T-helper 2 cell treated with Interferon-gamma antibody and Interleukin-4, amounts not matched to agents 100 ng/mL and 5 ng/mL, for 36 hours (primary cell): Measurements from ENCODE around the gene SCUBE1. TPM values are rescaled to one million over a fixed set of nuclear protein-coding genes. Genes with fewer than 3 reads are reported as not detected.
"Not testable (repeated sequence)": the region's sequence is repeated elsewhere in the genome, so short reads cannot be mapped to it uniquely, and the experiment has no call there.

Source experiments
- intact Hi-C: fragments of 100-400 bp; cut with micrococcal nuclease; formaldehyde crosslinking; loops from one replicate; pipeline ENCODE4 v1.15.1; 2023
- total RNA-seq: library from RNA; stranded (reverse); gene quantifications from 2 replicates; pipeline ENCODE4 v1.2.3, GENCODE V29; 2022

The SCUBE1 gene
- total RNA-seq, 1 donor from 2014 or later = 0.11 TPM

DNA sequence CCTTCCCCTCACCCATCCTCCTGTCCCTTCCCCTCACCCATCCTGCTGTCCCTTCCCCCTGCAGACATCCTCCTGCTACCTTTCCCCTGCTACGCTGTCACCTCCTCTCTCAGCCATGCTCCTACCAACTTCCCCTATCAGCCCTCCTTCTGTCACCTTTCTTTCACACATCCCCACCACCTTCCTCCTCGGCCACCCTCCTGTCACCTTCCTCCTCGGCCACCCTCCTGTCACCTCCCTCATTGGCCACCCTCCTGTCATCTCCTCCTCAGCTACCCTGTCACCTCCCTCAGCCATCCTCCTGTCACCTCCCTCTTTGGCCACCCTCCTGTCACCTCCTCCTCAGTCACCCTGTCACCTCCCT lies 62.7 kb downstream of the SCUBE1 start:
- intact Hi-C loops = not testable (repeated sequence)

DNA sequence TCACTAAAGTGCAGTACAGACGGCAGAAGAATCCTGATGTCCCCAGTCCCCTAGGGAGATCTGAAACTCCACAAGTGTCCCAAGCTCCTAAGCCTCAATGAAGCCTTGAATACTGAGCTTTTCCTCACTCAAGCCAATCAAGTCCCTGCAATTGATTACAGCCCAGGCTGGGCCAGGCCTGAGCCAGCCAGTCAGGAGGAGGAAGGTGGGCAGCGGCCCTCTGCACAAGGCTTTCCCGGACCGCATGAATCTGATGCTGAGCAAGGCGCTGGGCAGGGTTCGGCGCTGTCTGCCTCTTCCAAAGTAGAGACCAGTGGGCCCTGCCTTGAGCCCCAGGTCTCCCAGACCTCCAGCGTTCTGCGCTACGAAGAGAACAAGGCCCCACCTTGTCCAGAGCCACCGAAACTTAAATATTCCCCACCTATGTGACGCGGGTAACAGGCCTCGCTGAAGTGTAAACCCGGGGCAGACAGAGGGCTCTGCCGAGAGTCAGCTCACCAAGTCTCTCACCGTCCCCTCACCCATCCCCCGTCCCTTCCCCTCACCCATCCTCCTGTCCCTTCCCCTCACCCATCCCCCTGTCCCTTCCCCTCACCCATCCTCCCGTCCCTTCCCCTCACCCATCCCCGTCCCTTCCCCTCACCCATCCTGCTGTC lies 63.2 kb downstream of the SCUBE1 start:
- intact Hi-C loops = no loop called here

DNA sequence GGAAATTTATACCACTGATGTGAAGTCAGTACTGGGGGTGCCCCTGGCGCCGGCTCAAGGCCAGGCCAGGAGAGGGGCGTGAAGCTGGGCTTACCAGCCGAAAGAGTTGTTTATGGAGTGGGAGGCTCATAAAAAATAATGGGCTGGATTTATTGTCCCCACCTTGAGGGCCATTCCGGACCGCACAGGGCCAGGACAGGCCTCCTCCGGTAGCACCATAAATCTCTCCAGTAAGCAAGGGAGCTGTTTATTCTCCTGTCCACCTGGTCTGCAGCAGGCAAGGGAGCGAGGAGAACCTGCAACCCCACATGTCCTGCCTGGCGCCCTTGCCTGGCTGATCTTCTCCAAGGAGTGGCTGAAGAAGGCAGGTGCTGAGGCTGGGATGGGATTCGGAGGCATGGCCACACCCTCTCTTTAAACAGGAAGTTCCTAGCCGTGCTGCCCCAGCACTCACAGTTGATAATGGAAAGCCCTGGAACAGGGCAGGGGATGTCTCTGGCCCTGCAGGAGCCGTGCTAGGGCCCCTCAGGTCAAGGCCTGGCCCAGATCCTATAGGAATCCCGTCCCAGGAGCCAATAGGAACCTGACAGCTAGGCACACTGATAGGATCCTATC lies 65.1 kb downstream of the SCUBE1 start:
- intact Hi-C loops = no loop called here

DNA sequence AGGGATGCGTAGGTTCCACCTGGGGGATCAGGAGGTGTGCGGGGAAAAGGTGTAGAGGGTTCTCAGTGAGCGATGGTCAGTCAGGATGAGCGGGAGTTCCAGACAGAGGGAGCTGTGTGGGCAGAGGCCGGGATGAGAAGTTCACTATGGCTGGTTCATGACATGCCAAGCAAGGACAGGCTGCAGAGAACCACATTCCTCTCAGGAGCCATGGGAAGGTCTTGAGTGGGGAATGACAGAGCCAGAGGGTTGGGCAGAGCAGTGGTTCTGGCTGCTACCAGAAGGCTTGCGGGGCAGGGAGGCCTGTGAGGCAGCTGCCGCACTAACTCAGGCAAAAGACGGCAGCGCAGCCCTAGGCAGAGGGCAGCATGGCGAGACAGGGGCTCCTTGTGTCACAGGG lies 66.1 kb downstream of the SCUBE1 start:
- intact Hi-C loops = no loop called here

DNA sequence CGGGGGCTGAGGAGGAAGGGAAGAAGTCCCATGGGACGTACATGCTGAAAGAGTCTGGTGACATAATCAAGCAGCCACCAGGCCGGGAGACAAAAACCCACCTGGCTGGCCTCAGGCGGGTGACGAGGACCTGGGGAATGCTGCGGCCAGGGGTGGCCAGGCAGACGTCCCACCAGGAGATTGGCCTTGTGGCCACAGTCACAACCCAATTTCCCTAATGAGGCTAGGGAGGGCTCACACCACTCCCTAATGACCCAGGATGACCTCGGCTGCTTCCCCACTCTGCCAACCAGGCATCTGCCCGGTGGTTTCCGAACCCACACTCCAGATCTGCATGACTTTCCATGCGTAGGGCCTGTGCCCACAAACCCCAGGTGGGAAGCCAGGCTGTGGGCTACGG lies 66.9 kb downstream of the SCUBE1 start:
- intact Hi-C loops = no loop called here

DNA sequence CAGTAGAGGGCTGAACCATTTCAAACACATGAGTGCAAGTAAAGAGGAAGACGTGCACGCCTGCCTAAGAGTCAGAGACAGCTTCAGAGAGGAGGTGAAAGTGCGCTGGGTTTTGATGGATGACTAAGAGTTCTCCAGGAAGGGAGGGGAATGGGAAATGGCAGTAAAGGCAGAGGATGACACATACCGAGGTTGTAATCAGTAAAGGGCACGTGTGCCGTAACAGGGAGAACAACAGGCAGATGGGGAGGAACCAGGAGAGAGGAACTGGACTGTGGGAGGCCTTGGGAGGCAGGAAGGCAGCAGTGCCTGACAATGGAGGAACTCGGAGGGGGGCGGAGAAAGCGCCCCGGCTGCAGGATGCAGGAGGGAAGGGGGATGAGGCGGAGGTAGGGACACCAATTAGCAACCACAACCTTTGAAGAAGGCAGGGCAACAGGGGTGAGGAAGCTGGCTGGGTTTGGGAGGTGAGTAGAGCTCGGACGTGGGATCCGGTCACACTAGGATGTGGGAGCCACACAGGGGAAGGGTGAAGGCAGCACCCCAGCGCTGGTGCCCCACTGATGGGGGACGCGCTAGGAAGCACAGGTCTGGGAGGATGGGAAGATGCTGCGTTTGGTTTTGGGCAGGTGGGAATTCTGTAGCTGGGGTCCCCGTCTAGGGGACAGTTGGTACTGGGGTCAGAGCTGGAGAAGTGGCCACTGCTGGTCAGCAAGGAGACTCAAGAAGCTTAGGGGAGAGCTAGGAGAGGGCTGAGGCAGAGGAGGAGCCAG lies 67.4 kb downstream of the SCUBE1 start:
- intact Hi-C loops = no loop called here

DNA sequence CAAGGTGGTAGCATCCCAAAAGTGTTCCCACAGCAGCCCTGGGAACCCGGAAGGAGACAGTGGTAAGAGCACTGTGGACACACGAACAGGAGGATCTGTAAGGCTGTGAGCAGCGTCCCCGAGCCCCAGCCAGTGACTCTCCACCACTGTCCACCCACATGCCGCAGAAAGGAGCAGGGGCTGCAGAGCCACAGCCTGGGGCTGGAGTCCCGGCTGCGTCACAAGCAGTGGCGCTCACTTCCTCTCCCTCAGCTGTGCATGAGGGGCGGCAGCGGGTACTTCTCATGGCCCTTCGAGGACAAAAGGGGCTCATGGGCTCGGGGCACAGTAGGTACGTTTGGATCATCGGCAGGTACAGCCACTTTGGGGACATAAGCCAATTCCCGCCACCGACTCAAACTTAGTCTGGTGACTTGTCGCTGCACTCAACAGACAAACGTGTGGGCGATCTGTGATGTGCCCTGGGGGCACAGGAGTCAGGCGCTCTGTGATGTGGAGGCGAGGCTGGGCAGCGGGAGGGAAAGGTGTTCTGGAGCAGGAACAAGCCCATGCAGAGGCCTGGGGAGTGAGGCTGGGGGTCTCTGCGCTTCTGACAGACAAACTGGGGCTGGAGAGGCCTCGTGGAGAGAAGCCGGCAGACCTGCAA lies 68.5 kb downstream of the SCUBE1 start:
- intact Hi-C loops = loop anchor here (1.0 kb wide), 2 partner anchors 72 to 111 kb away; no protein-coding TSS in a partner anchor

DNA sequence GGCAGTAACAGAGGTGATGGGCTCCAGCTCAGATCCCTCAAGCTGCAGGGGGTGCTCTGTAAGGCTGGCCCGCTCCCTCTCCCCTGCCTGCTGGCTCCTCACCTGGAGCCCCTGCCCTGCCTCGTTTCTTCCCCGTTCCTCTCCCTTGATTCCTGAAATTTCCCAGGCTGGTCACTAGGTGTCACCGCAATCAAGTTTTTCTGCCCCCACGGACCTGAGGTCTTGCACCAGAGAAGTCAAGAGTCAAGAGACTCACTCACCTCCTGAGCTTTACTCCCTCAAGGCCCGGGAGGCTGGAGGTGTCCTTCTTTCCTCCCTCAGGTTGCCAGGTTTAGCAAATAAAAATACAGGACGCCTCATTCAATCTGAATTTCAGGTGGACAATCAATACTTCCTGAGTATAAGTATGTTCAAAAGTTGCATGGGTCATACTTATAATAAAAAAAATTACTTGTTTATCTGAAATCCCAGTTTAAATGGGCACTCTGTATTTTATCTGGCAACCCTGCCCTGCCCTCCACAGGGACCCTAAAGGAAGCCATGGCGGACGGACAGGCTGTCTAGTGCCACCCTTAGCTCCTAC lies 69.2 kb downstream of the SCUBE1 start:
- intact Hi-C loops = loop anchor here (1.0 kb wide), 2 partner anchors 72 to 111 kb away; no protein-coding TSS in a partner anchor

DNA sequence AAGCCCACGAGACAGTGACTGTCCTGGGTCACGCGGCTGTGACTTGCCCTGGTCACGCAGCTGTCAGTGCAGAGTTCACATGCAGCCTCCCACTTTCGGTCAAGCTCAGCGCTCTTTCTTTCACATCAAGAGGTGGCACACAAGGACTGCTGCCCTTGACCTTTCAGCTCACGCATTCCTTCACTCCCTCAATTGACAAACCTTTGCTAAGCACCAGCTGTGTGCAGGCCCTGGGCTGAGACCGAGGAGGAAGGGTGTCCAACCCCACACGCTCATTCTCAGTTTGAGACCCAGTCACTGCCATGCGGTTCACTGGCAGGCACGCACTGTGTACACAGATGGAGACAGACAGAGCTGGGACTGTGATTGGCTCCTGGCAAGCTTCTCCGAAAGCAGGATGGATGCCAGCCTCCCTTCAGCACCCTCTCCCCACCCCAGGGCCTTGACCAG lies 70.3 kb downstream of the SCUBE1 start:
- intact Hi-C loops = no loop called here

DNA sequence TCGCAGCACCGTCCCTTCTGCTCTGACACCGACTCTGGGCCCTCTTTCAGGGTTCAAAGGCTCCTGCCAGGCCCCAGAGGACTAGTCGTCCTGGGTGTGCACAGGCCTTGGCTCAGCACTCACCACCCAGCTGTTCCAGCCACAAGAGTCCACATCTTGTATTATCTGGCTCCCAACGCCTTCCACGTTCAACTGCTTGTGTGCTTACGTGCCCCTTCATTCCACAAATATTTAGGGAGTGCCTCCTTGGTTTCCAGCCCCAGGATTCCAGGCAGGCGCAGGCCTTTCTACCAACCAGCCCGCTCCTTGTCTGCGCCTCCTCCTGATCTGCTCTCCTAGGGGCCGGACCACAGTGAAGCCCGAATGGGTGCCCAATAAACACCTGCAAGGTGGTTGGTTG lies 70.9 kb downstream of the SCUBE1 start:
- intact Hi-C loops = no loop called here

DNA sequence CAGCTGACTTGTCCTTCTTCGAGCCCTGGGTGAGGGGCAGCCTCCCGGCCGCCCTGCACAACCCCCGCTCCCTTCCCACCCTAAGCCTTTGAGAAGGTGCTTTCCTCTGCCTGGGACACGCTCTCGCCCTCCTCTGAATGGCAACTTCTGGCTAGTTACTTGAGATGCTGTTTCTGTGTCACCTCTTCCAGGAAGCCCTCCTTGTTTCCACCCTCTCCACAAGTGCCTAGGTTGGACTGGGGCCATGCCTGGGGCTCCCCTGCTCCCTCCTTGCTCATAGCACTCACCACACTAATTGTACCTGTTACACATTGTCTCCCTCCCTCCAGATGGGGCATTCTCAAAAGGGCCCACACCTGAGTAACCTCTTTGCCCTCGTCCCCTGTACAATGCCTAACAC lies 72.2 kb downstream of the SCUBE1 start:
- intact Hi-C loops = no loop called here

DNA sequence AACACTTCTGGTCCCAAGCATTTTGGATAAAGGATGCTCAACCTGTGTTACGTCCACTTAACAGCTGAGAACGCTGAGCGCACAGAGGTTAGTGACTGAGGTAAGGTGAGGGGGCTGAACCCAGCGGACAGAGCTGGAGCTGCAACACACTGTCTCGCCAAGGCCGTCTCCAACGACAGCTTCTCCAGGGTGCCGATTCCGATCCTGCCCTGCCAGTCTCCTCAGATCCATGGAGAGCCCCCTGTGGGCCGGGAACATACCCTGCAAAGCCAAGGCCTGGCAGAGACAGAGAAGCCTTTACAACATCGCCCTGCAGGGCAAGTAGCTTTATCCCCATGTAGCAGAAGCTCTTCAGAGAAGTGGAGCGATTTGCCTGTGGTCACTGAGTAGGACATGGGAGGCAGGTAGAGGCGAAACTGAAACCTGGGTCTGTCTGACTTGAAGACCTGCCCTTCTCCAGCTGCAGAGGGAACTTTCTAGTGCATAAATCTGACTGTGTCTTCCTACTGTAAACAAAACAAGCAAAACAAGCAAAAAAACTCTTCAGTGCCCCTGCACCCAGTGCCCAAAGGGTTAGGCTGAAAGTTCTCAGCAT lies 72.8 kb downstream of the SCUBE1 start:
- intact Hi-C loops = no loop called here

DNA sequence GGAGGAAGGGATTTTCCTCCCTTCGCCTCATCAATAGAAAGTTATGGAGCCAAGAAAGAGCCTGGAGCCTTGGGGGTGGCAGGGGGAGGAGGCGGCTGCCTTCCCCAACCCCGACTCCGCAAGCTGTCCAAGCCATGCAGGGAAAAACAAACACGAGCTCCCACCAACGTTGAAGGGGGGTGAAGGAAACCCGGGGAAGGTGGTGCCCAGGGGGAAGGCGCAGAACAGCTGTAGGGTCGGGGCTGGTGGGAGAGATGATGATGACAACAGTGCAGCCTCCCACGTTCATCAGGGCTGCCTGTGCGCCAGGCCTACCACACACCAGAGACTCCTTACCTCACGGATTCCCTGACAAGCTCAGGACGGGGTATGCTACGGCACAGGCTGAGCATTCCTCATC lies 73.5 kb downstream of the SCUBE1 start:
- intact Hi-C loops = no loop called here

DNA sequence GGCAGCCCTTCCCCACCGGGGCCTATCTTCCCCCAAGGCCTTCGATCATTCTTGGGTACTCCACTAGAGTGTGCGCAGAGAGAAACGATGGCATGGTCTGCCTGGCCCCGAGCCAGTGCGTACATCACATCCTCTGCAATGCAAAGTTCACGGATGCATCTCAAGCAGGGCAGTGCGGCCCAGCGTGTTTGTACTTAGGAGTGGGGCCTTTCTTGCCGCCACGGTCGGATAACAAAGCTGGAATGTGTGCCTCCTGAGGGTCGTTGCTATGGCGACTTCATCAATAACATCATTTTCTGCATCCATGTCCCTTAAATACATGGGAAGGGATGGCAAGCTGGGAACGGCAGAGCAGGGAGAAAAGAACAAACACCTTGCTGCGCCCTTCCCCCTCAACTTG lies 73.9 kb downstream of the SCUBE1 start:
- intact Hi-C loops = no loop called here

DNA sequence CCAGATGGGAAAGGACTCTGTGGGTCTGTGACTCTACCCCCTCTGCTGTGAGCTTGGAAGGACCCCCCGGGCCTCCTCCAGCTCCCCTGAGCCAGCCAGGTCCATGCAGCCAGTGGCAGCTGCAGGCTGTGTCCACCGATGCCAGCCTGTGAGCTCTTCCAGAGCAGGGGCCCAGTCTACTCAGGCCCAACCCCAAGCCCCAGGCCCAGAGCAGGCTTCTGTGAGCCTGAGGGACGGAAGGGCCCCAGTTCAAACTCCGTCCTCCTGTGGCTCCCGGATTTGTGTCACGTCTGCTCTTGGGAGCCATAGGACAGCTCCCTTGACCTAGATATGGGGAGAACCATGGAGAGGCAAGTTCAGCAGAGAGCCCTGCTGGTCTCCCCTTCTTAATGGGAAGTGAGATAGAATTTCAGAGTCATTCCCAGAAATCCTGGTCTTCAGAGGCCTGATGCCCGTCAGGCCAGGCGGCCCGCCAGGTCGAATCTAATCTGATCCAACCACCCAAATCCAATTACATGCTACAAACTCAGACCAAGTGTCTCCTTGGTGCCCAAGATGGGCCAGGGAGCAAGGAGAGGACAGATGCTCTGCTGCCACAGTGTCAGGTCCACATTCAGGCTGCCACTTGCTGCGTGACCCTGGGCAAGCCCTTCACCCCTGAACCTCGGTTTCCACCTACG lies 75.1 kb downstream of the SCUBE1 start:
- intact Hi-C loops = no loop called here

DNA sequence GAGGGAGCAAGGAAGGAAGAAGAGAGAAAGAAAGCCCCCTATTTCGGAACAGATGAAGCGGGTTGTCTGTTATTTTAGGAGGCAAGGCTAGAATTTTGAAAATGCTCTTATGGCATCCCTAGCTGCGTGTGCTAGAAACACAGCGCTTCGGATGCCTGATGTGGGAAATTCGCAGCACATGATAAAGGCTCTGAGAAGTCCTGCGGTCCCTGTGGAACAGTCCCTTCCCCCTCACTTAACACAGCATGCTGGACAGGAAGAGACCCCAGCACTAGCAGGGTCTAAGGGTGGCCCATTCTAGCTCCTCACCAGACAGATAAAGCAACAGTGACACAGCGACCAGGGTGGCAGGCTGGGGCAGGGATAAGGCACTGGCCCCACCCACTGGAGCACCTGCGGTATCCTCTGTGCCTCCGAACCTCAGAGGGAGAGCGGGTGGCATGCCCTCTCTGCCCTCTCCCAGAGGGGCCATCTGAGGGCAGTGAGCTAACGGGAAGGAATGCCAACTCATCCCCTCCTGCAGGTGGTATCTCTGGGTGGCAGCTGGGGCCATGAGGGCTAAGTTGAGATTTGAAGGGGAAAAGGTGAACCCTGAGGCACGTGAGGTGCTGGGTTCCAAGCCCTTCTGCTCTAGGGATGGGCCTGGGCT lies 75.7 kb downstream of the SCUBE1 start:
- intact Hi-C loops = no loop called here

DNA sequence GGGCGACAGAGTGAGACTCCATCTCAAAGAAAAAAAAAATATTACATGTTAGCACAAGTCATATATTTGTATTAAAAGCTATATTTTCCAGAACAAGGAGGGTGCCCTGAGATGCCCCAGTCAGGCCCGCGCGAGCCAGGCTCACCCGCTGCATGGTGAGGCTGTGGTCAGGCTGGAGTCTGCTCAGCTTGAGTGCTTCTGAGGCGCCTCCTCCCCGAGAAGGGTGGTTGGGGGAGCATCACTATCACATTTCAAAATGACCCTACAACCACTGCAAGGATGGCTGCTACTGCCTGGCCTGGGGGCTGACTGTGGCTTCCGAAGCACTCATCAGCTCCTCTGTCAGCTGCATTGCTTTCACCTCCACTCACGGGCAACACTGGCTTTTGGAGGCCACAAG lies 77.1 kb downstream of the SCUBE1 start:
- intact Hi-C loops = no loop called here

DNA sequence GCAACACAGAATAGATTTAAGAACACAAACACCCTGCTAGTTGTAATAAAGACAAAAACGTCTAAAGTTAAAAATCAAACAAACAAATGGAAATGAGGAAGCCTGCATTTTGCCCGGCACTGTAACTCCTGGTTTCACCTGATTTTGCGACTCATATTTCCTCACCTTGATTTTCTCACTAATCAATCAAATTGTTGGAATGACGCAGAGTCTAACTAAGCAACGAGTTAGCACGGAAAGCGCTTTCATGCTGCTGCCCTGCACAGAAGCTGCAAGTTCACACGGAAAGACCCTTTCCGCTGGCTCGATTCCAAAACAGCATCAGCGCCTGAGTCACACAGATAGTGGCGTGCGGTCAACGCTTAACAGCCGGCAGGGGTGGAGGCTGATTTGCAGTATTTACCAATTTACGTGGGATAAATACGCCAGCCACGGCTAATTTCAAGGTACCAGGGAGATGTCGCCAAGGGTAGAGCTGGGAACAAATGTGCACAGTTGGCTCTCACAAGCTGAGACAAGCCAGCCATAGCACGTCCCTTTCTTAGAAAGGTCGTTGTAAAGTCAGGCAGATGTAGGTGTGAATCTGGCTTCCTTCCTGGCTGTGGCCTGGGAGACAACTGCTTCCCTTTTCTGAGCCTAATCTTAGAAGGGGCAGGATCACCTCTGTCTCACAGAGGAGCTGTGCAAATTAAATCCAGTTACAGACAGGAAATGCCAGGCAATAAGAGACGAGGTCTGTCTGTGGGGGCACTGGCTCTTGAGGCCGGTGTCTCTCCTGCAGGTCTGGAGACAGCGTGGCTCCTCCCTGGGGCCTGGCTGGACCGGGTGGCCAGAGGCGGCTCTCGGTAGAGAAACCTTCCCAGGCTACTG lies 79.3 kb downstream of the SCUBE1 start:
- intact Hi-C loops = loop anchor here (1.0 kb wide), 1 partner anchor 117 kb away; no protein-coding TSS in a partner anchor
